DMS153 treated with DMSO at 0.1 percent for 48 hours (cell line): ENCODE data around the gene C19orf33.
A peak's percentile ranks its signal among the peaks of the same experiment; 100 is the strongest.

ENCODE experiments used
- DNase-seq: peaks from one replicate; lab custom pipeline; 2025; ENCODE audit not compliant: unreplicated experiment; lab: John Stamatoyannopoulos, UW

The C19orf33 gene

DNA sequence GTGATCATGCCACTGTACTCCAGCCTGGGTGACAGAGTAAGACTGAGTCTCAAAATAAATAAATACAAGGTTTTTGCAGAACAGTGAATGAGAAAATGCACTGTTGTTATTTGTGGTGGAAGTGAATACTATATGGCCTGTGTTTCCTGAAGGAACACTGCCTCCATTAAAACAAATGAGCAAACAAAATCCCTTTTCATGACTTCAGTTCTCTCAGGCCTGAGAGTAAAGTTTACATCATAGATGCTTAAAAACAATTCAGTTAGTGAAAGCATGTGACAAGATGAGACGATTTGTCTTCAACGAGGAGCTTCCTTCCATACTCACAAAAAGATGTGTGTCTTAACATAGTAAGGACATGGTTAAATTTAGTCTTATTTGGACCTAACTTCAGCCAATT is 25.3 kb upstream of the C19orf33 start:
- DNase-seq: no peak

- no peak for DNase-seq
Observed at GRCh38 chr19:38280030-38280921, 23.8 kb upstream of the C19orf33 start.

- no peak for DNase-seq
Observed at GRCh38 chr19:38281811-38282566, 22.1 kb upstream of the C19orf33 start.

DNA sequence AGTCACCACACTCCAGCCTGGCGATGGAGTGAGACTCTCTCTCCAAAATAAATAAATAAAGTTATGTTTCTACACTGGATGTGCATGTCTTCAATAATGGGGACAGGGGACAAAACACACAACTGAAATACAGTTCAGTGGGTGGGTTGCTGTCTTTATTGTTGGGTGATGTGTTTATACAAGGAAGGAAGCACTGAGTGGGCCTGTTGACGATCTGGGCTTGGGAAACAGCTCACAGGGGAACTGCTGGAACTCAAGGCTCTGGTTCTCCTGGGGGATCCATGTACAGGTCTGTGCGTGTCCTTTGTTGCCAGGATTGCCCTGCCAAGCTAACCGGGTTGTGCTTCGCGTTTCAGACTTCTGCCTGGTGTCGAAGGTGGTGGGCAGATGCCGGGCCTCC is 20.8 kb upstream of the C19orf33 start:
- no peak for DNase-seq

DNA sequence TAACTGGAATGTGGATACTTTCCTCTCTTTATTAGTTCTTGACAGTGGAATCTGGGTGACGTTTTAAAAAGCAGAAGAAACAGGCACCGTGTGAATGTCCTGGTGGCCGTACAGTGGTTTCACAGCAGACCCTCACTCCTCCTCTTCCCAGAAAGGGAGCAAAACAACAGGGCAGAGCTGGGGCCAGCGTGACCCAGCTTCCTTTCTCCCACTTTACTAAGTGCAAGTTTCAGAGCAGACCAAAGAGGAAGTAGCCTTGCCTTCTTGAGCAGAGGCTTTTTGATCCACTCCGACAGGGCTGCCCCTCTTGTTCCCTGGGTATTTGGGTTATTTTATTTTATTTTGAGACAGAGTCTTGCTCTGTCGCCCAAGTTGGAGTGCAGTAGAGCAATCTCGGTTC is 19.6 kb upstream of the C19orf33 start:
- no peak for DNase-seq

DNA sequence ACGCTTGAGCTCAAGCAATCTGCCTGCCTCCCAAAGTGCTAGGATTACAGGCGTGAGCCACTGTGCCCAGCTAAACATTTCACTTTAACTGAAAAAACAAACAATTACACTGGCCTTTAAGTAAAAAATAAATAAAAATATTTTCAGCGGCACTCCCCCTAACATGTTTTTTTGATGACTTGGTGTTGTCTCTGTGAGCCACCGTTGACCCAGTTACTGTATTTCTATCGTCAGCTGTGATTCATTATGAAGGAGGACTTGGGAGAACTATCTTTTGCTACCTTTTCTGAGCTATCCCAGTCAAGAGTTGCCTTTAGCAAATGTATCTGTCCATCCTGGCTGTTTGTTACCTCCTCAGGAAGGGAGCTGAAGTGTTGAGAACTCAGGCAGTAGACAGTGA is 18.5 kb upstream of the C19orf33 start:
- no peak for DNase-seq

GRCh38 chr19:38287604-38288003 is 16.4 kb upstream of the C19orf33 start:
- no peak for DNase-seq

- DNase-seq: no peak
Observed at GRCh38 chr19:38288123-38288855, 15.8 kb upstream of the C19orf33 start.

- DNase-seq: no peak
Observed at GRCh38 chr19:38289955-38290354, 14.1 kb upstream of the C19orf33 start.

DNA sequence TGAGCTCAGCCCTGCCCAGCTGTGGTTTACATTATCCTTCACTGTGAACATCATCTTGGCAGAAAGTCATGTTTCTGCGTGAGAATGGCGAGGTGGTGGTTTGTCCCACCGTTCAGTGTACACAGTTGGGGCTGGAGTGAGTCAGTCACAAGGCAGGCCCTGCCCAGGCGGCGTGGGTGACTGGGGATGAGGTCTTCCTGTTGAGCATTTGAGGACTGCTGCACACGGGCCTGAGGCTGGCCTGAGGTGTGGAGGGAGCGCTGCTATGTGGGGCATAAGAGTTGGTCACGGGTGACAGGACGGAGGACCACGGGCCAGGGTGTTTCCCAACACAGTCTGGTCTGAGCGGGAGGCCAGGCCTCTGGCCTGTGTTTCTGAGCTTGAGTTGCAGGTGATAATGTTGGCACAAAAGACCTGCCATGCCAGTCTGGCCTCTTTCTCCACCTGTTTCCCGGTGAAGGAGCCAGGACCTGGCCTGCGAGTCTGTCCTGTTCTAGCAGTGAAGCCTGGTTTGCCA is 13.4 kb upstream of the C19orf33 start:
- no peak for DNase-seq

GRCh38 chr19:38291855-38292254 is 12.2 kb upstream of the C19orf33 start:
- DNase-seq: no peak

DNA sequence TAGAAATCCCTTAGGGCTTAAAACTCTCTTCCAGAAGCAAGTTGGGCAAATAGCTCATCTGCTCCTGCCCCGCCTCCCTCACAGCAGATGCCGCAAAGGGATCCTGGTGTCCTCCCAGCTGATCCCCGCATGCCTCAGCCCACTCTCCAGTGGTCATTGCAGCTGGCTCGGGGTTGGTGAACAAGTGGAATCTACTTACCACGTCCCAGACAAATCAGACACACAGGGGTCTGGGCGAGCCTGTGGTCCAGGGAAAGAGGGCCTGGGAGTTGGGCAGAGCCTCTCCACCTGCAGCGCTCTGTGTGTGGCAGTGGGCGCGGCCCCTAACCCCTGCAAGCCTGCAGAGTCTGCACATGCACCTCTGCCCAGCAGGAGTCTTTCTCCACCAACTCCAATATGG is 10.8 kb upstream of the C19orf33 start:
- no peak for DNase-seq

- no peak for DNase-seq
Observed at GRCh38 chr19:38294090-38294489, 10.0 kb upstream of the C19orf33 start.

GRCh38 chr19:38298821-38299680 is 5.0 kb upstream of the C19orf33 start:
- no peak for DNase-seq

DNA sequence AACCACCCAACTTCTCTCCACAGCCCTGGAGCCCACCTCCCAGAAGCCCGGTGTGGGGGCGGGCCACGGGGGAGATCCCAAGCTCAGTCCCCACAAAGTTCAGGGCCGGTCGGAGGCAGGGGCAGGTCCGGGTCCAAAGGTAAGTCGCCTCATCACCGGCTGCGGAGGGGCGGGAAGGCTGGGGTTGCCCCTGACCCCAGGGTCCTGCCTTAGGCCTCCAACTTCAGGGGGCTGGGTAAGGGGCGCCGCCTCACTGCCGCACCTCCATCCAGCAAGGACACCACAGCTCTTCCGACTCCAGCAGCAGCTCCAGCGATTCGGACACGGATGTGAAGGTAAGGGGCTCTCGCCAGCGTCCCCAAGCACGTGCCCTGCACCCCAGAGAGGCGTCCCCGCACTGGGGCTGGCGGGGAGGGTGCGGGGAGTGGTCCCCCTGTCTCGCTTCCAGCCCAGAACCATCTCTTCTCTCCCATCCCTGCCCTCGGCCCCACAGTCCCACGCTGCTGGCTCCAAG is 358 bp downstream of the C19orf33 start:
- DNase-seq: no peak

GRCh38 chr19:38304866-38305429 is 897 bp downstream of the C19orf33 start:
- peak; percentile 3 for DNase-seq

DNA sequence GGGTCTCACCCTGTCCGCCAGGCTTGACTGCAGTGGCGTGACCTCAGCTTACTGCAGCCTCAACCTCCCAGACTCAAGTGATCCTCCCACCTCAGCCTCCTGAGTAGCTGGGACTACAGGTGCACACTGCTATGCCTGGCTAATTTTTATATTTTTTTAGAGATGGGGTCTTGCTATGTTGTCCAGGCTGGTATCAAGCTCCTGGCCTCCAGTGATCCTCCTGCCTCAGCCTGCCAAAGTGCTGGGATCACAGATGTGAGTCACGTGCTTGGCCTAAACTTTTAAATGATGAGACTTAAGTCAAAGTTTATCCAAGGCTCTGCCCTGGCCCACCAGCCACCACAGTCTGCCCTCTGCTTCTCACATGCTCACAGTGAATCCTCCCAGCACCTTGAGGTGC is 2.2 kb downstream of the C19orf33 start:
- DNase-seq: no peak

GRCh38 chr19:38307076-38307475 is 3.0 kb downstream of the C19orf33 start:
- DNase-seq: no peak

- DNase-seq: no peak
Observed at GRCh38 chr19:38307597-38307996, 3.5 kb downstream of the C19orf33 start.
